Stimulated activated naive CD8-positive, alpha-beta T cell treated with anti-CD3 and anti-CD28 coated beads, Interleukin-15, amount 100 ng/mL, for 72 hours (primary cell): ENCODE measurements around the gene PNMA6E.
A peak's percentile ranks its signal among the peaks of the same experiment; 100 is the strongest.
"Not testable (repeated sequence)": the region's sequence is repeated elsewhere in the genome, so short reads cannot be mapped to it uniquely, and the experiment has no call there.

Experiments
- ATAC-seq: fragments of 150-1000 bp; cut with Tn5 transposase; 2 replicates; pipeline ENCODE4 v1.10.0; 2021; ENCODE audit warnings: mild to moderate bottlenecking, moderate library complexity
- DNase-seq, 2 donors: peaks; one replicate each; pipeline ENCODE4 v3.0.0; 2021 to 2022
- H3K27ac Mint-ChIP-seq, 2 donors: one replicate each; pipeline ENCODE4 v1.8.0; 2022; ENCODE audit warnings: mild to moderate bottlenecking in 2 of 2, mixed read lengths in 2 of 2, moderate library complexity in 2 of 2
- H3K27me3 Mint-ChIP-seq: one replicate; pipeline ENCODE4 v1.8.0; 2022; ENCODE audit warnings: mixed read lengths
- H3K4me1 Mint-ChIP-seq: one replicate; pipeline ENCODE4 v1.8.0; 2022; ENCODE audit warnings: mild to moderate bottlenecking, mixed read lengths
- H3K4me3 Mint-ChIP-seq, 2 donors: one replicate each; pipeline ENCODE4 v1.8.0; 2022; ENCODE audit warnings: mild to moderate bottlenecking in 2 of 2, mixed read lengths in 2 of 2, moderate library complexity in 1 of 2
- H3K9me3 Mint-ChIP-seq, 2 donors: one replicate each; pipeline ENCODE4 v1.8.0; 2022; ENCODE audit warnings: mixed read lengths in 2 of 2

PNMA6E gene

GRCh38 chrX:153404333-153404732, 3.2 kb upstream of the PNMA6E start:
- not testable (repeated sequence) for H3K4me1 Mint-ChIP-seq, H3K4me3 Mint-ChIP-seq, H3K27me3 Mint-ChIP-seq, H3K9me3 Mint-ChIP-seq, DNase-seq, ATAC-seq, H3K27ac Mint-ChIP-seq

DNA sequence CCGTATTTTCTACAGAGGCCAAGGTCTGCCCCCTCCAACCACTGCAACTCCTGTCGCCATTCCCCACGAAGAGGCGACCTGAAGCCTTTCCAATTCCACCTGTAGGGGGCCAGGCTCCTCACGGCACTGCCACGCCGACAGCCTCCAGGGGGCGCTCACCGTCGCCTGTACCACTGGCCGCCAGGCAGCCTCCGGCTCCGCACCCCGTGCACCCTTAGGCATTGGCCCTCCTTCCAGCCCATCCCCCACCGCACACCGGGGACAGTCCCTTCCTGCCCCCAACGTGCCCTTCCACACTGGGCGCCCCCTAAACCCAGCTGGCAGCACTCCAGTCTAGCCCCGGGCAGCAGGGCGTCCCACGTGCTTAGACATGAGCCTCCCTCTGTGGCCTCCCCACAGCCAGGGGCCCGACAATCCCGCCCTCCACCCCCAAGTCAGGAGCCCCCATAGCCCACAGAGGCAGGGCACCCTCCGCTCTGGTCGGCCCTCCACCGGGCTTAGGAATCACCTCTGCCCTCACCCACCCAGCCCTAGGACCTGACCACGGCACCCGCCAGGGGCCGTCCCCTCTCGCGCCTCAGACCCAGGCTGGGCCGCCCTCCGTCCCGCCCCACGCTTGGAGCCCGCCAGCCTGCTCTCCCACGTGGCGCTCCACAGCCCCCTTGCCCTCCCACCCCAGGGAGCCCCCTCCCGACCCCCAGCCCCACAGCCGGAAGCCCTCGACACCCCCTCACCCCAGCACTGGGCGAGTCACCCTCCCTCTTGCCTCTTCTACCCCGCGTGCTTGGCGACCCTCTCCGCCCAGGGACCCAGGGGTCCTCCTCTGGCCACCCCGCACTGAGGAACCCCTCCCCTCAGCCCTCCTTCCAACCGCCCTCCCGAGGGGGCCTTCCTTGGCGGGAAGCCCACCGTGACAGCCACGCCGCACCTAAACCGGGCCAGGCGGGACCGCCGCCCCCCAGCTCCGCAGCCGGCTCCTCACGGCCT, 711 bp downstream of the PNMA6E start:
- peak; percentile 63 to 64 for DNase-seq
- Mint-ChIP-seq H3K9me3 (no peaks in the 10 kb centered on the region), H3K27ac (no peak overlapping the region), H3K27me3 (no peaks in the 10 kb centered on the region), H3K4me3 (no peak overlapping the region), H3K4me1 (peaks cover 8% of the 10 kb centered on the region)
- peak; percentile 78 for ATAC-seq

- Mint-ChIP-seq H3K9me3 (no peaks in the 10 kb centered on the region), H3K27me3 (no peaks in the 10 kb centered on the region)
- ATAC-seq: no peak
Observed at GRCh38 chrX:153398275-153398960, 2.7 kb downstream of the PNMA6E start.

GRCh38 chrX:153397256-153397960, 3.7 kb downstream of the PNMA6E start:
- Mint-ChIP-seq H3K9me3 (no peaks in the 10 kb centered on the region), H3K4me1 (peaks cover 8% of the 10 kb centered on the region), H3K27ac (no peak overlapping the region), H3K4me3 (no peak overlapping the region), H3K27me3 (no peaks in the 10 kb centered on the region)
- no peak for DNase-seq
- ATAC-seq: no peak

More at GRCh38 chrX:153398275-153398960, 2.7 kb downstream of the PNMA6E start:
- Mint-ChIP-seq H3K4me3 (no peak overlapping the region), H3K4me1 (peaks cover 8% of the 10 kb centered on the region), H3K27ac (peak overlapping the region in 1 of 2 donors; percentile 59)
- DNase-seq: no peak

DNA sequence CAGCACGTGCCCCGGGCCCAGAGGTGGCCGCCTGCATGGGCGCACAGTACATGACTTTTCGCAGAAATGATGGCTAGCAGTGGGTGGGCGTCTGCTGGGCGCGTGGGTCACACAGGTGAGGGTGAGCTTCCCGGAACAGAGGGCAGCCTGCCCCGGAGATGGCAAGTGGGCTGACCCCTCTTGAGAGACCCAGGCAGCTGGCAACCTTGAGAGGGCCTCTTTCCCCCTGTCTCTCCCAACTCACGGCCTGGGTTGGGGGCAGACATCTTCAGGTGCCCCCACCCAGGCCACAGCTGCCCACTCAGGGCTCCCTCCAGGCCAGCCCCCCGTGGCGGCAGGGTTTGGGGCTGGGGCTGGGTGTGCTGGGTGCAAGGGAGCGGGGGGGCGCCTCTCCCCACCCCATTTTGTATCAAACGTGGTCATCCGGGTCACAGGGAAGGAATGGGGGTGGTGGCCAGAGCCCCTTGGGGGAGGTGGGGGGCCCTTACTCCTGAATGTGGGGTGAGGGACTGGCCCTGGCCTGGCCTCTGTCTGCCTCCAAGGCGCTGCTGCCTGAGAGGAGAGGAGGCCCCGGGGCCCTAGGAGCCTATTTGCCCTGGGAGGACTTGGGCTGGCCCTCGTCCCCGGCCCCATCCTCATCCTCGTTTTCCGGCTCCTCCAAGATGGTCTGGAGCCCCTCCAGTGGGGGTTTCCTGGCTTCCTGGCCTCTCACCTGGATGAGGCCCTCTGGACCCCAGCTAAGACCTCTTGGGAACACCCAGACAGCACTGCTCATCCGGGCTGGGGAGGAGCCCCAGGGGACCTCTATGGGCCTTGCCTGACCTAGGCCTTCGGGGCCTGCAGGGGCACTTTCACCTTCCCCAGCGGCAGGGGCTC, 4.6 kb downstream of the PNMA6E start:
- peak; percentile 14 for ATAC-seq
- H3K9me3 Mint-ChIP-seq: no peaks in the 10 kb centered on the region
- H3K27me3 Mint-ChIP-seq: no peaks in the 10 kb centered on the region
- no peak overlapping the region for H3K27ac Mint-ChIP-seq
- H3K4me1 Mint-ChIP-seq: peaks cover 8% of the 10 kb centered on the region
- H3K4me3 Mint-ChIP-seq: no peak overlapping the region
- no peak for DNase-seq

DNA sequence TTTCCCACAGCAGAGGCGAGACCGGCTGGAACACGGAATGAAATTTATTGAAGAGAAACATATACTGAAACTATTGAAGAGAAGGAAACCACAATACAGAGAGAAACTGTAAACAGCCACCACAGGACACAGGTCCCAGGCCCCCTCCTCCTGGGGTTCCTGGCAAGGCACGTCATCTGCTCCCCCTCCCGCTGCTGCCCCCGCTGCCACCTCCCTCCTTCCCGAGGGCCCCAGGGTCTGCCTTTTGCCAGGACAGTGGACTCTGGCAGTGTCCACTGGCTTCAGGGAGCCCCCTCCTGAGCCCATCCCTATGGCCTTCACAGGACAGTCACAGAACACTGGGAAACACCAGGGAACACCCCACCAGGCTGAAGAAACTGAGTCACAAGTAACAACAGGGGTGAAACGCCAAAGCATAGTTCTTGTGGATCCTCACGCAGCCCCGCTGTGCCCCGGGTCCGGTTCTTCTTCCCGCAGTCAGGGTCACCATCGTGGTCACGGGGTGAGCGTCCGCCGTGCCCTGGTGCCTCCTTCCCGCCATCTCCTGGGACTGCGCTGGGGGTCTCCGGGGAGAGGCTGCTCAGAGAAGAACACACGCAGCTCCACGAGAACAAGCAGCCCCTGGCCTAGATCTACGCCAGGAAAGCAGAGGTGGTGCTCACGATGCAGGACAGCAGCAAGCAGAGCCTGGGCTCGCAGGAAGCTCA, 5.4 kb downstream of the PNMA6E start:
- Mint-ChIP-seq H3K9me3 (no peaks in the 10 kb centered on the region), H3K4me1 (peaks cover 8% of the 10 kb centered on the region), H3K27ac (no peak overlapping the region), H3K4me3 (no peak overlapping the region), H3K27me3 (no peaks in the 10 kb centered on the region)
- ATAC-seq: no peak
- no peak for DNase-seq

- Mint-ChIP-seq H3K9me3 (no peaks in the 10 kb centered on the region), H3K4me1 (peaks cover 2% of the 10 kb centered on the region), H3K27ac (no peak overlapping the region), H3K27me3 (no peaks in the 10 kb centered on the region), H3K4me3 (no peak overlapping the region)
- ATAC-seq (no peak), DNase-seq (no peak)
Observed at GRCh38 chrX:153394612-153395011, 6.5 kb downstream of the PNMA6E start.

DNA sequence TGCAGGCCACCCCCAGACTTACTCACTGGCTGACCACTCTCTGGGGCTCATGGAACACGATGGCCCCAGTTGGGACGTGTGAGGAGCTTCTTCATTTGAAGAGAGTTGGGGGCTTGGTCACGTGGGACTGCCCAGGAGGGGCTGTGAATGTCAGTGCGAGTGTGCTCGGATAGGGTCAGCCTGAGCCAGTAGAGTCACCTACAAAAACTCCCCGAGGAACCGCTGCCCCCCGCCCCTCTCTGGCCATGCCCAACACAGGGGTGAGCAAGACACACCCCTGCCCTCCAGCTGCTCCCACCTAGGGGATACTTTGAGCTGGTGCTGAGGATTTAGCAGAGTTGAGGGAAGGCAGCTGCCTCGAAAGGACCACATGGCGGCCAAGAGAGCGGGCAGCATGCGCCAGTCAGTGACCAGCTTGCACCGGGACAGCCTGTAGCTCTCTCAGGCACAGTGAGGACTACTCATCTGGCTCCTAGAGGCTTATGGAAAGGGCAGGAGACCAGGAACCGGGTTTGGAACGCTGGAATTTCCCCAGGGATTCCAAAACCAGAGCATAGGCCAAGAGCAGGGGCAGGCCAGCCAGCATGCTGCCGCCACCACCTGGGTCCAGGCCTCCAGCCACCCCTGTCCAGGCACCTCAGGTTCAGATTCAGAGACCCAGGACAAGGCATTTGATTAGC, 8.4 kb downstream of the PNMA6E start:
- H3K4me1 Mint-ChIP-seq: no peaks in the 10 kb centered on the region
- H3K9me3 Mint-ChIP-seq: no peaks in the 10 kb centered on the region
- no peak for ATAC-seq
- H3K27me3 Mint-ChIP-seq: no peaks in the 10 kb centered on the region
- H3K27ac Mint-ChIP-seq: peak overlapping the region in 1 of 2 donors; percentile 52
- H3K4me3 Mint-ChIP-seq: no peak overlapping the region
- no peak for DNase-seq

- not testable (repeated sequence) for H3K4me3 Mint-ChIP-seq, H3K27ac Mint-ChIP-seq, DNase-seq, H3K27me3 Mint-ChIP-seq, ATAC-seq, H3K4me1 Mint-ChIP-seq, H3K9me3 Mint-ChIP-seq
Observed at GRCh38 chrX:153389460-153389768, 11.7 kb downstream of the PNMA6E start.

DNA sequence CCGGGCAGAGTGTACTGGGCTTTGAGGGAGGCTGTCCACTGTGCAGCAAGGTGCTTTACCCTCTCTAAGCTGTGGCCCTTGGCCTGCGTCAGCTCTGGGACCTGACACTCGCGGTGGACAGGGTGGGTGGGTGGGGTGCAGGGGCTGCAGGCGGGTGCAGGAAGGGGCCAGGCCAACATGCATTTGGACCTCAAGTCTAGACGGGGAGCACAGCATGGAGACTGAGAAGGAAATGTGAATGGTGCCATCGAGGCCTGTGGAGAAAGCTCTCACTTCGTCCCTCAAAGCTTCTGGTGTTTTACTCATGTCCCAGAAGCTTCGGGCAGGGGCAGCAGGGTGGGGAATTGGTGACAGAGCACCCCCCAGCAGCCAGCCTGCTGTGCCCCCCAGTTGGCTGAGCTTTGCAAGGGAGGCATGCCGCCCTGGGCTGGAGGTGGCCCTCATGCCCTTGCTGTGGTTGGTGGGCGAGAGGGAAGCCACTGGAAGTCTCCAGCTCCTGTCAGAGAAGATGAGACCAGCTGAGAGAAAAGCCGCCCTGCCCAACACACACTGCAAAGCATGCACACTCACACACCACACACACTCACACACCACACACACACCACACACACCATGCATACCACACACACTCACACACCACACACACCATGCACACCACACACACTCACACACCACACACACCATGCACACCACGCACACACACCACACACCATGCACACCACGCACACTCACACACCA, 12.3 kb downstream of the PNMA6E start:
- Mint-ChIP-seq H3K27ac (no peak overlapping the region), H3K27me3 (no peaks in the 10 kb centered on the region), H3K4me3 (no peak overlapping the region), H3K4me1 (no peaks in the 10 kb centered on the region), H3K9me3 (no peaks in the 10 kb centered on the region)
- ATAC-seq (no peak), DNase-seq (no peak)

DNA sequence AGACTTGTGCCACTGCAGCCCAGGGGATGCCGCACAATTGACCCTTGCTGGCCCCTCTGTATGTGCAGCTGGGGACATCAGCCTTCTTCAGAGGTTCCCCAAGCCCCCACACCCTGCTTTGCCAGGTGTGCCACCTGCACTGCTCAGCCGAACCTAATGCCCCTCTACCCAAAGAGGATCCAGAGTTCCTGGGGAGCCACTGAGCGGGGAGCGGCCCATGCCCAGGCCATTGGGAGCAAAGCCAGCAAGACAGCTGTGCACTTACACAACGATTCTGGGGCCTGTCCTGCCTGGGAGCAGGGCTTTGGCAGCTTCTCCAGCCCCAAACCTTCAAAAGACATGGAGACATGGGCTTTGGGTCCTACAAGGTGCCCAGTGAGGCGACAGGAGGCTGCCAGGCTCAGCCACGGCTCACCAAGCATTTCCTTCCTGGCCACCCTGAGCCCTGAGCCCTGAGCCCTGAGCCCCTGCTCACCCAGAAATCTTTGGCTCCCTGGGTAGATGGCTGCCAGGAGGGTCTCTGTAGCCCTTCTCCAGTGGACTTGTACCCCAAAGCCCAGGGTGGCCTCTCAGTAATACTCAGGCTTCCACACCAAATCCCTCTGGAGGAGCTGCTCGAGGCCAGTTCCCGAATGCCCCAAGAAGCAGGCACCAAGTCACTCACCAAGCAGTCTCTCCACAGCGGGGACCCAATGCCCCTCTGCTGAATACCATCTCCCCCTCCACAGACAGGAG, 13.0 kb downstream of the PNMA6E start:
- no peaks in the 10 kb centered on the region for H3K27me3 Mint-ChIP-seq

GRCh38 chrX:153387345-153387744, 13.8 kb downstream of the PNMA6E start:
- DNase-seq (no peak), ATAC-seq (no peak)
- no peaks in the 10 kb centered on the region for H3K27me3 Mint-ChIP-seq
- H3K4me3 Mint-ChIP-seq: no peak overlapping the region
- H3K9me3 Mint-ChIP-seq: no peaks in the 10 kb centered on the region
- no peaks in the 10 kb centered on the region for H3K4me1 Mint-ChIP-seq
- H3K27ac Mint-ChIP-seq: no peak overlapping the region

More for the DNA sequence above, 13.0 kb downstream of the PNMA6E start:
- Mint-ChIP-seq H3K9me3 (no peaks in the 10 kb centered on the region), H3K27ac (no peak overlapping the region), H3K4me3 (no peak overlapping the region), H3K4me1 (no peaks in the 10 kb centered on the region)
- ATAC-seq (no peak), DNase-seq (no peak)

DNA sequence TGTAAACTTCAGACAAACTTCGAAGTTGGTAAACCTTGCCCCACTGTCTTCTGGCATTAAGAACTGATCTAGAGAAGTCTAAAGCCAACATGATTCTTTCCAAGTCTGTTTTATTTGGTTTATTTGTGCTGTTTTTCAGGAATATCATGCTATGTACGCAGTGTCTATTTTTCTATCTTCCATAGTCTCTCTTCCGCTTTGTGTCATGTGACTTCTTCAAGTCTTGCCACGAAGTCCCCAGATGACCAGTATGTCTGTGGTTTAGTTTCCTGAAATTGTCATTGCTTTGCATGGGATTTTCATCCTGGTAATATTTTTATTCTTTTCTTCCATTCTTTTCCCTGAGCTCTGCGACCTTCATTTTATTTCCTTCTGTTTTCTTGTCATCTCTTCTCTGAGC, 15.1 kb downstream of the PNMA6E start:
- H3K27ac Mint-ChIP-seq: no peak overlapping the region
- H3K9me3 Mint-ChIP-seq: no peaks in the 10 kb centered on the region
- no peaks in the 10 kb centered on the region for H3K27me3 Mint-ChIP-seq
- DNase-seq (no peak), ATAC-seq (no peak)
- H3K4me3 Mint-ChIP-seq: no peak overlapping the region
- no peaks in the 10 kb centered on the region for H3K4me1 Mint-ChIP-seq
